HG02798 (cell line): ENCODE data around the gene CLEC4G.
"Not testable (repeated sequence)": the region's sequence is repeated elsewhere in the genome, so short reads cannot be mapped to it uniquely, and the experiment has no call there.

ENCODE experiments used
- ATAC-seq: cut with Tn5 transposase; IDR thresholded peaks from one replicate; pipeline ENCODE4 v1.9.1; 2021; ENCODE audit warnings: mild to moderate bottlenecking; ENCODE audit not compliant: unreplicated experiment, poor library complexity

The CLEC4G gene

GRCh38 chr19:7732045-7732444 lies at the start of gene CLEC4G:
CLEC4G (minus strand) TSS chr19:7732110; CDS start chr19:7732102, 8 bp downstream.
- no peak for ATAC-seq

- no peak for ATAC-seq
These were observed 49.2 kb upstream of the CLEC4G start for GRCh38 chr19:7781157-7781556.

- no peak for ATAC-seq
These were observed 47.9 kb upstream of the CLEC4G start for GRCh38 chr19:7779631-7780486.

- no peak for ATAC-seq
These were observed 46.2 kb upstream of the CLEC4G start for GRCh38 chr19:7778081-7778480.

- ATAC-seq, result no peak
These were observed 43.9 kb upstream of the CLEC4G start for GRCh38 chr19:7775761-7776160.

GRCh38 chr19:7773841-7774240 lies 41.9 kb upstream of the CLEC4G start:
- no peak for ATAC-seq

- no peak for ATAC-seq
These were observed 40.9 kb upstream of the CLEC4G start for GRCh38 chr19:7772752-7773291.

- ATAC-seq, result no peak
These were observed 39.2 kb upstream of the CLEC4G start for GRCh38 chr19:7771072-7771471.

- no peak for ATAC-seq
These were observed 37.3 kb upstream of the CLEC4G start for GRCh38 chr19:7769171-7769570.

GRCh38 chr19:7767487-7767886 lies 35.6 kb upstream of the CLEC4G start:
- no peak for ATAC-seq

GRCh38 chr19:7766535-7766934 lies 34.6 kb upstream of the CLEC4G start:
- no peak for ATAC-seq

GRCh38 chr19:7765043-7765442 lies 33.1 kb upstream of the CLEC4G start:
- not testable (repeated sequence) for ATAC-seq

- not testable (repeated sequence) for ATAC-seq
These were observed 32.2 kb upstream of the CLEC4G start for GRCh38 chr19:7764157-7764556.

GRCh38 chr19:7763696-7764095 lies 31.8 kb upstream of the CLEC4G start:
- no peak for ATAC-seq

GRCh38 chr19:7762719-7763293 lies 30.9 kb upstream of the CLEC4G start, which contains the start of gene CLEC4M:
CLEC4M (plus strand) TSS chr19:7763243; CDS start chr19:7763267, 24 bp downstream.
- ATAC-seq, result no peak

GRCh38 chr19:7759156-7759555 lies 27.2 kb upstream of the CLEC4G start:
- ATAC-seq, result no peak

GRCh38 chr19:7757358-7757757 lies 25.4 kb upstream of the CLEC4G start:
- no peak for ATAC-seq

- ATAC-seq, result no peak
These were observed 24.3 kb upstream of the CLEC4G start for GRCh38 chr19:7756258-7756657.

- ATAC-seq, result no peak
These were observed 19.4 kb upstream of the CLEC4G start for GRCh38 chr19:7751157-7751783.

- ATAC-seq, result no peak
These were observed 16.8 kb upstream of the CLEC4G start for GRCh38 chr19:7748756-7749155.

- no peak for ATAC-seq
These were observed 16.3 kb upstream of the CLEC4G start for GRCh38 chr19:7748171-7748570.
